ENCODE measurements around the gene MTMR12.

DNA sequence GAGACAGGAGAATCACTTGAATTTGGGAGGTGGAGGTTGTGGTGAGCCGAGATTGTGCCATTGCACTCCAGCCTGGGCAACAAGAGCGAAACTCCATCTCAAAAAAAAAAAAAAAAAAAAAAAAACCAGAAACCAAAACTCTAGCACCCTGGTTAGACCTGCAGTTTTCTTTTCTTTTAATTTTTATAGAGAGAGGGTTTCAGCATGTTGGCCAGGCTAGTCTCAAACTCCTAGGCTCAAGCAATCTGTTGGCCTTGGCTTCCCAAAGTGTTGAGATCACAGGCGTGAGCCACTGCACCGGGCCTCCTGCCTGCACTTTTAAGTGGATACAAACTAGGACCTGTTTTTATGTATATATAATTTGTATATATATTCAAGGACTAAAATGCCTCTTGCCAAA is 12.9 kb upstream of the MTMR12 start:
- TF ChIP-seq TAF1 (IDR thresholded peaks at IDR 0.05; ENCODE audit: low read depth) (no peak), CREB1 (IDR thresholded peaks at IDR 0.05; ENCODE audit: low read depth) (no peak)
- TF ChIP-seq, protein P1, sequence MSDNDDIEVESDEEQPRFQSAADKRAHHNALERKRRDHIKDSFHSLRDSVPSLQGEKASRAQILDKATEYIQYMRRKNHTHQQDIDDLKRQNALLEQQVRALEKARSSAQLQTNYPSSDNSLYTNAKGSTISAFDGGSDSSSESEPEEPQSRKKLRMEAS (IDR thresholded peaks at IDR 0.05), result no peak

All from Ishikawa (cell line).